T-cell (primary cell): ENCODE measurements around the gene TMEM82. TPM values are rescaled to one million over a fixed set of nuclear protein-coding genes. Genes with fewer than 3 reads are reported as not detected.

Experiments used
- ATAC-seq, 4 experiments: fragments of 200-7000 bp in 3 of 4; fragments of 150-1000 bp in 1 of 4; cut with Tn5 transposase; replicated peaks in 1 of 4; 1 replicate in 3 of 4; 2 replicates in 1 of 4; pipeline ENCODE4 v1.10.0; 2021; ENCODE audit warnings: moderate library complexity in 3 of 4, mild to moderate bottlenecking in 2 of 4, moderate number of reproducible peaks in 1 of 4
- CTCF ChIA-PET, 2 donors: fragments of 300-600 bp; sonication (Branson Sonifier 250); formaldehyde crosslinking; loops; one replicate each; lab custom pipeline; 2022; ENCODE audit warnings: antibody characterized with exemption in 2 of 2; lab: Charles Lee
- POLR2A ChIA-PET, 2 donors: fragments of 300-600 bp; sonication (Branson Sonifier 250); formaldehyde crosslinking; loops; one replicate each; lab custom pipeline; 2022; ENCODE audit warnings: antibody characterized with exemption in 2 of 2; lab: Charles Lee
- DNase-seq, 35 experiments: peaks; one replicate each; pipeline versions ENCODE4 v3.0.0 to v3.0.0-alpha.2; 2013 to 2023
- H3K27ac ChIP-seq: one replicate; pipeline ENCODE4 v1.5.1; 2013; ENCODE audit warnings: low read length
- H3K27me3 ChIP-seq, 2 experiments: replicated peaks in 1 of 2; 1 replicate in 1 of 2; 2 replicates in 1 of 2; pipeline versions ENCODE4 v1.6.1 to v1.7.0; 2013; ENCODE audit warnings: low read length in 1 of 2, mixed read lengths in 1 of 2; ENCODE audit not compliant: control insufficient read depth in 2 of 2, insufficient read depth in 2 of 2; ENCODE audit errors: extremely low read depth in 1 of 2
- H3K36me3 ChIP-seq, 2 donors: 1 replicate in 1 of 2; 2 replicates in 1 of 2; pipeline versions ENCODE4 v1.6.1 to v1.7.0; 2013; ENCODE audit warnings: low read length in 1 of 2; ENCODE audit not compliant: control insufficient read depth in 2 of 2, insufficient read depth in 1 of 2; ENCODE audit errors: extremely low read depth in 1 of 2
- H3K4me1 ChIP-seq, 2 experiments: 1 replicate in 1 of 2; 2 replicates in 1 of 2; pipeline versions ENCODE4 v1.6.1 to v1.7.0; 2013; ENCODE audit warnings: low read length in 2 of 2, mixed read lengths in 1 of 2; ENCODE audit not compliant: insufficient read depth in 2 of 2, control insufficient read depth in 1 of 2; ENCODE audit errors: extremely low read depth in 1 of 2
- H3K4me3 ChIP-seq, 2 donors: 1 replicate in 1 of 2; 2 replicates in 1 of 2; pipeline versions ENCODE4 v1.5.1 to v1.7.0; 2013; ENCODE audit warnings: mild to moderate bottlenecking in 2 of 2, low read length in 1 of 2, moderate library complexity in 1 of 2; ENCODE audit not compliant: control insufficient read depth in 1 of 2; ENCODE audit errors: extremely low read depth in 1 of 2
- H3K9me3 ChIP-seq: 2 replicates; pipeline ENCODE4 v1.7.0; 2013
- H3K27ac Mint-ChIP-seq, 2 donors: one replicate each; pipeline ENCODE4 v1.8.0; 2020 to 2021; ENCODE audit warnings: mild to moderate bottlenecking in 2 of 2, mixed read lengths in 2 of 2
- H3K27me3 Mint-ChIP-seq, 2 donors: one replicate each; pipeline ENCODE4 v1.8.0; 2021 to 2022; ENCODE audit warnings: mixed read lengths in 2 of 2
- H3K36me3 Mint-ChIP-seq: one replicate; pipeline ENCODE4 v1.8.0; 2021; ENCODE audit warnings: mixed read lengths
- H3K4me1 Mint-ChIP-seq, 3 donors: one replicate each; pipeline ENCODE4 v1.8.0; 2020 to 2022; ENCODE audit warnings: mixed read lengths in 3 of 3, mild to moderate bottlenecking in 1 of 3
- H3K4me3 Mint-ChIP-seq, 3 donors: one replicate each; pipeline ENCODE4 v1.8.0; 2020 to 2022; ENCODE audit warnings: mild to moderate bottlenecking in 3 of 3, mixed read lengths in 3 of 3, moderate library complexity in 3 of 3
- H3K9me3 Mint-ChIP-seq, 3 donors: one replicate each; pipeline ENCODE4 v1.8.0; 2020 to 2022; ENCODE audit warnings: mixed read lengths in 3 of 3
- WGBS: methylation state at CpG from one replicate; pipeline ENCODE4 v1.1.5; 2013; ENCODE audit warnings: missing lambda C conversion rate; ENCODE audit not compliant: insufficient coverage; 5-methylcytosine and 5-hydroxymethylcytosine counted together
- total RNA-seq, 35 experiments: library from RNA in 6 of 35; stranded (reverse) in 6 of 35; fragments of 120-200 nt in 1 of 35; gene quantifications; one replicate each; pipeline versions ENCODE4 v1.2.1 to v1.2.4 and lab custom pipeline; 2013 to 2026

TMEM82 gene
- total RNA-seq, 5 donors from 2014 or later (not counting 1 experiment from before 2014, with no cell fraction given) = not detected

DNA sequence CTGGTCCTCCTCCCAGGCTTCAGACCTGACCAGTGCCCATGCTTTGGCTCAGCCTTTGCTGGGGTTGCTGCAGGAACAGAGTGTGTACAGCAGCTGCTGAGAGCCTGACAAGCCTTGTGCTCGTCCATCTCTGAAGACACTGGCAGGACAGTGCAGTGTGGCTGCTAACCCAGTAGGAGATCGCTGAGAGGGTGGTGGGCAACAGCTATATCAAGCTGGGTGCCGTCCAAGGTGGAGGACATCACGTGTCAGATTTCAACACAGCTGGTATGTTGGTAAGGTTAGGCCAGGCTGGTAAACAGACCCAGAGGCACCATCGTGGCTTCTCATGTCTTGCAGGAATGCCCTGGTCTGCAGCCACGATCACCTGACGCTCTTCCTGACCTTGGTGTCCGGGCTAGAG is 24.1 kb upstream of the TMEM82 start:
- Histone ChIP-seq H3K27me3 (no peaks in the 10 kb centered on the region), H3K36me3 (peaks cover 12 to 63% of the 10 kb centered on the region in 2 donors), H3K4me1 (no peaks in the 10 kb centered on the region), H3K27ac (no peak overlapping the region), H3K9me3 (no peaks in the 10 kb centered on the region), H3K4me3 (no peak overlapping the region)
- H3K4me1 Mint-ChIP-seq = peaks cover 0 to 2% (median 2%) of the 10 kb centered on the region in 3 donors
- no peak overlapping the region for H3K27ac Mint-ChIP-seq
- ChIA-PET CTCF (interaction anchor here in 1 of 2 donors (0.6 kb wide), 1 partner anchor 55 kb away, joined by 4 read pairs; no protein-coding TSS in a partner anchor), POLR2A (interaction anchor here in 1 of 2 donors (0.6 kb wide), 1 partner anchor 1080 kb away, joined by 8 read pairs; no protein-coding TSS in a partner anchor)
- 100% methylated on average over 7 of the region's 8 CpGs for WGBS
- DNase-seq (no peak), ATAC-seq (no peak)
- H3K4me3 Mint-ChIP-seq = no peak overlapping the region
- no peaks in the 10 kb centered on the region for H3K9me3 Mint-ChIP-seq
- H3K27me3 Mint-ChIP-seq = no peaks in the 10 kb centered on the region
- H3K36me3 Mint-ChIP-seq = peaks cover 22% of the 10 kb centered on the region

GRCh38 chr1:15719381-15720120 is 22.7 kb upstream of the TMEM82 start:
- H3K36me3 Mint-ChIP-seq = peaks cover 22% of the 10 kb centered on the region

DNA sequence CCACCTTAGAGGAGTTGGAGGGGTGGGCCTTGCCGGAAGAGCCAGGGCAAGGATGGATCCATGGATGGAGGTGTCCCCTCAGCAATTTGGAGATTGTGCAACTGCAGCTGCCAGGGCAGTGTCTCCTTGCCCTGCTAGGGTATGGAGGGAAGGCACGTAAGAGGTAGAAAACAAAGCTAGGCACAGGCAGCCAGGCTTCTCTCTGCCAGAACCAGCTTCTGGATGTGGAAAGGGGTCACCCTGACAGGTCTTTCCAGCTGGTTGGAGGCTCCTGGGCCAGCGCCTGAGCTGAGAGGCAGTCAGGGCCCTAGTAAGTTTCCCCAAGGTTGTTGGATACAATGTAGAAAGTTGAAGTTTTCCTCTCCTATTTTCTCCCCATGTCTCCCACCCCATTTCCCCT is 21.4 kb upstream of the TMEM82 start:
- Histone ChIP-seq H3K4me1 (no peaks in the 10 kb centered on the region), H3K27ac (no peak overlapping the region), H3K9me3 (no peaks in the 10 kb centered on the region), H3K4me3 (no peak overlapping the region), H3K27me3 (no peaks in the 10 kb centered on the region), H3K36me3 (peaks cover 12 to 78% of the 10 kb centered on the region in 2 donors)
- ATAC-seq (no peak), DNase-seq (no peak)
- CTCF ChIA-PET = no interaction called here
- no peak overlapping the region for H3K4me3 Mint-ChIP-seq
- no peak overlapping the region for H3K27ac Mint-ChIP-seq
- peaks cover 23% of the 10 kb centered on the region for H3K36me3 Mint-ChIP-seq
- POLR2A ChIA-PET = no interaction called here
- no peaks in the 10 kb centered on the region for H3K4me1 Mint-ChIP-seq
- H3K9me3 Mint-ChIP-seq = no peaks in the 10 kb centered on the region
- no peaks in the 10 kb centered on the region for H3K27me3 Mint-ChIP-seq
- 100% methylated on average over 2 of the region's 3 CpGs for whole genome bisulfite sequencing

More at GRCh38 chr1:15719381-15720120, 22.7 kb upstream of the TMEM82 start:
- 93% methylated on average over 7 of the region's 12 CpGs for WGBS
- Histone ChIP-seq H3K9me3 (no peaks in the 10 kb centered on the region), H3K4me3 (no peak overlapping the region), H3K27ac (no peak overlapping the region), H3K36me3 (peaks cover 12 to 71% of the 10 kb centered on the region in 2 donors), H3K27me3 (no peaks in the 10 kb centered on the region), H3K4me1 (no peaks in the 10 kb centered on the region)
- Mint-ChIP-seq H3K4me3 (no peak overlapping the region), H3K4me1 (no peaks in the 10 kb centered on the region), H3K27ac (no peak overlapping the region), H3K27me3 (no peaks in the 10 kb centered on the region), H3K9me3 (no peaks in the 10 kb centered on the region)
- POLR2A ChIA-PET = no interaction called here
- DNase-seq = no peak
- no peak for ATAC-seq
- CTCF ChIA-PET = interaction anchor here in 1 of 2 donors (0.7 kb wide), 1 partner anchor 60 kb away, joined by 3 read pairs; no protein-coding TSS in a partner anchor

DNA sequence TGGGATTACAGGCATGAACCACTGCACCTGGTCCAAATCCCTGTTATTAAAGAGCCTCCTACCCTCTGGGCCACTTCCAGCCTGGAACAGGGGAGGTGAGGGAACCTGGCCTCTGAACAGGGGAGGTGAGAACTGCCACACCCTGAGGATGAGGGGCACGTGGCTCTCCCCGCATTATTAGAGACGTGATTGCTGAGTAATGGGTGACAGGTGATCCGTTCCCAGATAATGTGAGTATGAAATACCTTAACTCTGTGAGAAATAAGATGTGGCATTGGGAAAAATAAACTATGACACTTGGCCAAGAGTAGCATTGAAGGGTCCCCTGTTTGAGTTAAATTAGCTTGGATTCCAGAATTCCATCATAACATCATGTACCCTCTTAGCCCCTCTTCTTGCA is 19.9 kb upstream of the TMEM82 start:
- Histone ChIP-seq H3K9me3 (no peaks in the 10 kb centered on the region), H3K36me3 (peaks cover 6 to 78% of the 10 kb centered on the region in 2 donors), H3K4me3 (no peak overlapping the region), H3K27ac (no peak overlapping the region), H3K4me1 (no peaks in the 10 kb centered on the region), H3K27me3 (no peaks in the 10 kb centered on the region)
- no peaks in the 10 kb centered on the region for H3K9me3 Mint-ChIP-seq
- H3K27ac Mint-ChIP-seq = no peak overlapping the region
- no peaks in the 10 kb centered on the region for H3K4me1 Mint-ChIP-seq
- no peak overlapping the region for H3K4me3 Mint-ChIP-seq
- 100% methylated on average over 1 of the region's 4 CpGs for WGBS
- ATAC-seq = no peak
- CTCF ChIA-PET = no interaction called here
- DNase-seq = no peak
- H3K36me3 Mint-ChIP-seq = peaks cover 25% of the 10 kb centered on the region
- POLR2A ChIA-PET = interaction anchor here in 1 of 2 donors (0.7 kb wide), 1 partner anchor 25 kb away, joined by 3 read pairs; no protein-coding TSS in a partner anchor
- H3K27me3 Mint-ChIP-seq = no peaks in the 10 kb centered on the region

DNA sequence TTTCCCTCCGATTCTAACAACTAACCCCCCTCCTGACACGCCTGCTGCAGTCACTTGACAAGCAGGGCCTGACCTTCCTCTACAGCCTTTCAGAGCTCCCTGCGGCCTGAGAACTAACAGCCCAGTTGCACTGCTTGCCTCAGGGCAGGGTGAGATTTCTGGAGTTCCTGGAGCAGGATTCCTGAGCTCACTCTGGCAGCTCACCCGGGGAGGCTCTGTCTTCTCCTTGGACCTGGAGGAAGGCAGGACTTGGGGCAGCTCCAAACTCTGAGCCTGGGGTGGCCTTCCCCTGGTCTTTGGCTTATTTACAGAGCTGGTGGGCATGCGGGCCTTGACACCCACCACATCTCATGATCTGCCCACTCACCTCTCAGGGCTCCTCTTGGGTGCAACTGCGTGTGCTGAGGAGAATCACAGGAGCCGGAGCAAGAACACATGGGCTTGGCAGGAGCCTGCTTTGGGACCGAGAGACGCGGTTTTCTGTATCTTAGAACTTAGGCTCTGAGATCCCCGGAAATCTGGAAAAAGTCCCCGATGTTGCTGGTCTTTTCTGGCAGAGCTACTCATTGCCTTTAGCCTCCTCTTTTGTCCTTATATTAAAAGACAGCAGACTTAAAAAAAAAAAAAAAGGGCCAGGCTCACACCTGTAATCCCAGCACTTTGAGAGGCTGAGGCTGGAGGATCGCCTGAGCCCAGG is 19.3 kb upstream of the TMEM82 start:
- Histone ChIP-seq H3K4me1 (no peaks in the 10 kb centered on the region), H3K27ac (no peak overlapping the region), H3K9me3 (no peaks in the 10 kb centered on the region), H3K36me3 (peaks cover 6 to 78% of the 10 kb centered on the region in 2 donors), H3K27me3 (no peaks in the 10 kb centered on the region), H3K4me3 (no peak overlapping the region)
- no peaks in the 10 kb centered on the region for H3K27me3 Mint-ChIP-seq
- CTCF ChIA-PET = interaction anchor here in 1 of 2 donors (0.6 kb wide), 1 partner anchor 63 kb away, joined by 3 read pairs; no protein-coding TSS in a partner anchor
- ATAC-seq (no peak), DNase-seq (no peak)
- H3K36me3 Mint-ChIP-seq = peaks cover 28% of the 10 kb centered on the region
- 96% methylated on average over 8 of the region's 13 CpGs for WGBS
- no peak overlapping the region for H3K27ac Mint-ChIP-seq
- H3K4me1 Mint-ChIP-seq = no peaks in the 10 kb centered on the region
- H3K4me3 Mint-ChIP-seq = no peak overlapping the region
- no peaks in the 10 kb centered on the region for H3K9me3 Mint-ChIP-seq
- POLR2A ChIA-PET = interaction anchor here in 1 of 2 donors (0.7 kb wide), 1 partner anchor 25 kb away, joined by 3 read pairs; no protein-coding TSS in a partner anchor

GRCh38 chr1:15723631-15724246 is 18.6 kb upstream of the TMEM82 start:
- no peak overlapping the region for H3K4me3 Mint-ChIP-seq
- DNase-seq = no peak
- no peaks in the 10 kb centered on the region for H3K27me3 Mint-ChIP-seq
- Histone ChIP-seq H3K27ac (no peak overlapping the region), H3K4me3 (no peak overlapping the region), H3K4me1 (no peaks in the 10 kb centered on the region), H3K9me3 (no peaks in the 10 kb centered on the region), H3K36me3 (peaks cover 6 to 81% of the 10 kb centered on the region in 2 donors), H3K27me3 (no peaks in the 10 kb centered on the region)
- ATAC-seq = no peak
- 92% methylated on average over 14 of the region's 20 CpGs for WGBS
- POLR2A ChIA-PET = interaction anchor here in 1 of 2 donors (0.6 to 0.7 kb wide), 2 partner anchors 139 to 155 kb away, joined by 4 to 6 read pairs; no protein-coding TSS in a partner anchor
- H3K9me3 Mint-ChIP-seq = no peaks in the 10 kb centered on the region
- H3K27ac Mint-ChIP-seq = no peak overlapping the region
- H3K4me1 Mint-ChIP-seq = no peaks in the 10 kb centered on the region
- CTCF ChIA-PET = interaction anchor here in 1 of 2 donors (0.6 kb wide), 1 partner anchor 63 kb away, joined by 3 read pairs; no protein-coding TSS in a partner anchor
- H3K36me3 Mint-ChIP-seq = peaks cover 24% of the 10 kb centered on the region
